Activated T-cell treated with anti-CD3 and anti-CD28 coated beads, Interleukin-2, amount 50 U/mL, for 4 hours (primary cell): ENCODE data around the gene NEAT1. TPM values are rescaled to one million over a fixed set of nuclear protein-coding genes. Genes with fewer than 3 reads are reported as not detected.

Source experiments
- ATAC-seq, 2 donors: fragments of 200-7000 bp; cut with Tn5 transposase; one replicate each; pipeline ENCODE4 v1.10.0; 2021
- DNase-seq: peaks from one replicate; pipeline ENCODE4 v3.0.0-alpha.2; 2020
- H3K27me3 Mint-ChIP-seq: one replicate; pipeline ENCODE4 v1.8.0; 2021; ENCODE audit warnings: low read depth, mixed read lengths
- H3K36me3 Mint-ChIP-seq: one replicate; pipeline ENCODE4 v1.8.0; 2022; ENCODE audit warnings: mixed read lengths; ENCODE audit not compliant: insufficient read depth
- H3K4me1 Mint-ChIP-seq: one replicate; pipeline ENCODE4 v1.8.0; 2021; ENCODE audit warnings: low read depth, mixed read lengths
- H3K4me3 Mint-ChIP-seq: one replicate; pipeline ENCODE4 v1.8.0; 2021; ENCODE audit warnings: mild to moderate bottlenecking, moderate library complexity, mixed read lengths
- H3K9me3 Mint-ChIP-seq: one replicate; pipeline ENCODE4 v1.8.0; 2021; ENCODE audit warnings: mixed read lengths
- total RNA-seq, 3 donors: library from RNA; stranded (reverse); gene quantifications; one replicate each; pipeline ENCODE4 v1.2.1, GENCODE V29; 2021

The NEAT1 gene
- total RNA-seq, 3 donors from 2014 or later, result 95.5 to 136 (median 123) TPM

- peak overlapping the region; percentile 85 for H3K4me3 Mint-ChIP-seq
- ATAC-seq (no peak), DNase-seq (no peak)
- peaks cover 52% of the 10 kb centered on the region for H3K4me1 Mint-ChIP-seq
- H3K9me3 Mint-ChIP-seq, result no peaks in the 10 kb centered on the region
- H3K36me3 Mint-ChIP-seq, result no peaks in the 10 kb centered on the region
- no peaks in the 10 kb centered on the region for H3K27me3 Mint-ChIP-seq
Measured at GRCh38 chr11:65382804-65383368, 39.7 kb upstream of the NEAT1 start.

- peak overlapping the region; percentile 54 for H3K4me3 Mint-ChIP-seq
- peaks cover 3% of the 10 kb centered on the region for H3K36me3 Mint-ChIP-seq
- ATAC-seq (no peak), DNase-seq (no peak)
- H3K9me3 Mint-ChIP-seq, result no peaks in the 10 kb centered on the region
- H3K27me3 Mint-ChIP-seq, result no peaks in the 10 kb centered on the region
- H3K4me1 Mint-ChIP-seq, result peaks cover 61% of the 10 kb centered on the region
Measured at GRCh38 chr11:65383778-65384177, 38.8 kb upstream of the NEAT1 start.

GRCh38 chr11:65384301-65384889, 38.2 kb upstream of the NEAT1 start:
- Mint-ChIP-seq H3K4me1 (peaks cover 67% of the 10 kb centered on the region), H3K9me3 (no peaks in the 10 kb centered on the region), H3K27me3 (no peaks in the 10 kb centered on the region), H3K36me3 (peaks cover 3% of the 10 kb centered on the region), H3K4me3 (peak overlapping the region; percentile 54)
- no peak for ATAC-seq
- DNase-seq, result no peak

GRCh38 chr11:65386307-65387140, 36.1 kb upstream of the NEAT1 start, which contains the start of gene FRMD8:
Gene FRMD8 (plus strand): TSS chr11:65386637. CDS start chr11:65387037, 400 bp downstream.
- Mint-ChIP-seq H3K27me3 (no peaks in the 10 kb centered on the region), H3K4me3 (peak within 1 kb of the TSS; percentile 94), H3K4me1 (peaks cover 79% of the 10 kb centered on the region), H3K9me3 (no peaks in the 10 kb centered on the region), H3K36me3 (peaks cover 3% of the 10 kb centered on the region)
- ATAC-seq (peak; percentile 42 to 53), DNase-seq (peak; percentile 89)

GRCh38 chr11:65388731-65389130, 33.9 kb upstream of the NEAT1 start:
- peaks cover 3% of the 10 kb centered on the region for H3K36me3 Mint-ChIP-seq
- H3K4me1 Mint-ChIP-seq, result peaks cover 63% of the 10 kb centered on the region
- DNase-seq, result no peak
- H3K9me3 Mint-ChIP-seq, result no peaks in the 10 kb centered on the region
- no peak for ATAC-seq
- peak overlapping the region; percentile 69 for H3K4me3 Mint-ChIP-seq
- H3K27me3 Mint-ChIP-seq, result no peaks in the 10 kb centered on the region

- no peak overlapping the region for H3K4me3 Mint-ChIP-seq
- H3K9me3 Mint-ChIP-seq, result no peaks in the 10 kb centered on the region
- ATAC-seq (no peak), DNase-seq (no peak)
- H3K36me3 Mint-ChIP-seq, result peaks cover 3% of the 10 kb centered on the region
- peaks cover 56% of the 10 kb centered on the region for H3K4me1 Mint-ChIP-seq
- H3K27me3 Mint-ChIP-seq, result no peaks in the 10 kb centered on the region
Measured at GRCh38 chr11:65389294-65389980, 33.2 kb upstream of the NEAT1 start.

GRCh38 chr11:65390099-65390941, 32.3 kb upstream of the NEAT1 start:
- DNase-seq, result no peak
- Mint-ChIP-seq H3K27me3 (no peaks in the 10 kb centered on the region), H3K4me3 (no peak overlapping the region), H3K4me1 (peaks cover 47% of the 10 kb centered on the region), H3K9me3 (no peaks in the 10 kb centered on the region), H3K36me3 (peaks cover 3% of the 10 kb centered on the region)
- ATAC-seq, result no peak

GRCh38 chr11:65390996-65391395, 31.6 kb upstream of the NEAT1 start:
- peaks cover 42% of the 10 kb centered on the region for H3K4me1 Mint-ChIP-seq
- no peak for ATAC-seq
- no peak overlapping the region for H3K4me3 Mint-ChIP-seq
- H3K9me3 Mint-ChIP-seq, result no peaks in the 10 kb centered on the region
- H3K36me3 Mint-ChIP-seq, result peaks cover 3% of the 10 kb centered on the region
- H3K27me3 Mint-ChIP-seq, result no peaks in the 10 kb centered on the region
- DNase-seq, result no peak

GRCh38 chr11:65392186-65392829, 30.3 kb upstream of the NEAT1 start:
- no peaks in the 10 kb centered on the region for H3K9me3 Mint-ChIP-seq

GRCh38 chr11:65392899-65393298, 29.7 kb upstream of the NEAT1 start:
- Mint-ChIP-seq H3K27me3 (no peaks in the 10 kb centered on the region), H3K4me3 (no peak overlapping the region), H3K9me3 (no peaks in the 10 kb centered on the region), H3K4me1 (peaks cover 33% of the 10 kb centered on the region), H3K36me3 (peaks cover 9% of the 10 kb centered on the region)
- no peak for ATAC-seq
- no peak for DNase-seq

More at GRCh38 chr11:65392186-65392829, 30.3 kb upstream of the NEAT1 start:
- Mint-ChIP-seq H3K36me3 (peaks cover 7% of the 10 kb centered on the region), H3K4me1 (peaks cover 36% of the 10 kb centered on the region), H3K27me3 (no peaks in the 10 kb centered on the region), H3K4me3 (no peak overlapping the region)
- DNase-seq, result no peak
- ATAC-seq, result no peak

- Mint-ChIP-seq H3K4me1 (peaks cover 26% of the 10 kb centered on the region), H3K27me3 (no peaks in the 10 kb centered on the region), H3K36me3 (peaks cover 10% of the 10 kb centered on the region), H3K9me3 (no peaks in the 10 kb centered on the region), H3K4me3 (no peak overlapping the region)
- DNase-seq, result no peak
- ATAC-seq, result no peak
Measured at GRCh38 chr11:65393513-65394079, 29.0 kb upstream of the NEAT1 start.

GRCh38 chr11:65394125-65394536, 28.5 kb upstream of the NEAT1 start:
- peaks cover 20% of the 10 kb centered on the region for H3K4me1 Mint-ChIP-seq
- no peak for ATAC-seq
- no peak for DNase-seq
- no peak overlapping the region for H3K4me3 Mint-ChIP-seq
- H3K36me3 Mint-ChIP-seq, result peaks cover 8% of the 10 kb centered on the region
- no peaks in the 10 kb centered on the region for H3K9me3 Mint-ChIP-seq
- H3K27me3 Mint-ChIP-seq, result no peaks in the 10 kb centered on the region

- no peak overlapping the region for H3K4me3 Mint-ChIP-seq
- peaks cover 5% of the 10 kb centered on the region for H3K4me1 Mint-ChIP-seq
- no peaks in the 10 kb centered on the region for H3K27me3 Mint-ChIP-seq
- H3K36me3 Mint-ChIP-seq, result peaks cover 8% of the 10 kb centered on the region
- ATAC-seq (no peak), DNase-seq (no peak)
- no peaks in the 10 kb centered on the region for H3K9me3 Mint-ChIP-seq
Measured at GRCh38 chr11:65395961-65396530, 26.6 kb upstream of the NEAT1 start.
